ENCODE data around the gene HLA-A.

DNA sequence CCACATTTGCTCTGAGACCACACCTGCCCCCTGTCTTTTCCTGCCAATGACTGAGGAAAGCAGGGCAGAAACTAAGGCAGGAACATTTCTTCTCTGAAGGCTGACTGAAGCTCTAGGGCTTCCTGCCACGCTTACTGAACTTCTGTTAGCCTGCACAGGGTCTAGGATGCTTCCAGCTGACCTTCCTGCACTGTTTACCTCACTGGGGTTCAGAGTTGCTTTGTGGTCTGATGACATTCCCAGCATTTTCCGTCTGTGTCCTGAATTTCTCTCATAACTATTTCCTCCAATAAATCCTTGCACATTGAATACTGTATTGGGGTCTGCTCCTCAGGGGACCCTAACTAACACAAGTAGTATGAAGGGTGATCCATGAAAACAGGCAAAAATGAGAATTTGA is 29.5 kb upstream of the HLA-A start:
- TF ChIP-seq, protein P1, sequence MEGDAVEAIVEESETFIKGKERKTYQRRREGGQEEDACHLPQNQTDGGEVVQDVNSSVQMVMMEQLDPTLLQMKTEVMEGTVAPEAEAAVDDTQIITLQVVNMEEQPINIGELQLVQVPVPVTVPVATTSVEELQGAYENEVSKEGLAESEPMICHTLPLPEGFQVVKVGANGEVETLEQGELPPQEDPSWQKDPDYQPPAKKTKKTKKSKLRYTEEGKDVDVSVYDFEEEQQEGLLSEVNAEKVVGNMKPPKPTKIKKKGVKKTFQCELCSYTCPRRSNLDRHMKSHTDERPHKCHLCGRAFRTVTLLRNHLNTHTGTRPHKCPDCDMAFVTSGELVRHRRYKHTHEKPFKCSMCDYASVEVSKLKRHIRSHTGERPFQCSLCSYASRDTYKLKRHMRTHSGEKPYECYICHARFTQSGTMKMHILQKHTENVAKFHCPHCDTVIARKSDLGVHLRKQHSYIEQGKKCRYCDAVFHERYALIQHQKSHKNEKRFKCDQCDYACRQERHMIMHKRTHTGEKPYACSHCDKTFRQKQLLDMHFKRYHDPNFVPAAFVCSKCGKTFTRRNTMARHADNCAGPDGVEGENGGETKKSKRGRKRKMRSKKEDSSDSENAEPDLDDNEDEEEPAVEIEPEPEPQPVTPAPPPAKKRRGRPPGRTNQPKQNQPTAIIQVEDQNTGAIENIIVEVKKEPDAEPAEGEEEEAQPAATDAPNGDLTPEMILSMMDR (IDR thresholded peaks at IDR 0.05), result no peak
- no peak for TF ChIP-seq POLR2A (IDR thresholded peaks at IDR 0.05)

All from heart left ventricle (tissue), 13 donors.